Measurements from ENCODE around the gene RNF8. TPM values are rescaled to one million over a fixed set of nuclear protein-coding genes. Genes with fewer than 3 reads are reported as not detected.

Gene RNF8
- total and polyA plus RNA-seq, 10 of the 15 experiments (the other 5 are each of a cell fraction or from before 2014, with no cell fraction given): 7.8 to 30.2 (median 23.3) TPM

DNA sequence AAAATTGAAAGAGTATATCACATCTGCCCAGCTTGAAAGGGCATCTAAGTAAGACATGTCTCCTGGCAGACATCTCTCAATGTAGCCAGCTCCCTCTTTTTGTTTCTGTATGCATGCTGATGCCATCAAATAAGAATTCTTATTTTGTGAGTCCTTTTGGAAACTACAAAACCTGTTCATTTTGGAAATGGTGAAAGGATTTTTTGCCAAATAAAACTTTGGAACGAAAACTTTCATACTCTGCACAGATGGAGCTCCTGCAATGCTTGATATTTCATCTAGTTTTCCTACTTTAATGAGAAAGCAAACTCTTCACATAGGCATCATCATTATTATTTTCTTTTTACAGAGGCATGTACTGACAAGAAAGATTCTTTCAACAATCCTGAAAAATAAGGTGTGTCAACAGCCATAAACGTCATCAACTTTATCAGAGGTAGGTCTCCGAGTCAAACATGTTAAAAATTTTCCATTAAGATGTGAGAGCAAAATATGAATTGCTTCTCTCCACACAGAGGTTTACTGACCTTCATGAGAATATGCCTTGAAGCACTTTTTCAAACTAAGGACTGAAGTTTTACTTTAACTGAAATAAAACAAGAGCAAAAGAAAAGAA, 53.1 kb downstream of the RNF8 start (continued):
- TF ChIP-seq, protein P1, sequence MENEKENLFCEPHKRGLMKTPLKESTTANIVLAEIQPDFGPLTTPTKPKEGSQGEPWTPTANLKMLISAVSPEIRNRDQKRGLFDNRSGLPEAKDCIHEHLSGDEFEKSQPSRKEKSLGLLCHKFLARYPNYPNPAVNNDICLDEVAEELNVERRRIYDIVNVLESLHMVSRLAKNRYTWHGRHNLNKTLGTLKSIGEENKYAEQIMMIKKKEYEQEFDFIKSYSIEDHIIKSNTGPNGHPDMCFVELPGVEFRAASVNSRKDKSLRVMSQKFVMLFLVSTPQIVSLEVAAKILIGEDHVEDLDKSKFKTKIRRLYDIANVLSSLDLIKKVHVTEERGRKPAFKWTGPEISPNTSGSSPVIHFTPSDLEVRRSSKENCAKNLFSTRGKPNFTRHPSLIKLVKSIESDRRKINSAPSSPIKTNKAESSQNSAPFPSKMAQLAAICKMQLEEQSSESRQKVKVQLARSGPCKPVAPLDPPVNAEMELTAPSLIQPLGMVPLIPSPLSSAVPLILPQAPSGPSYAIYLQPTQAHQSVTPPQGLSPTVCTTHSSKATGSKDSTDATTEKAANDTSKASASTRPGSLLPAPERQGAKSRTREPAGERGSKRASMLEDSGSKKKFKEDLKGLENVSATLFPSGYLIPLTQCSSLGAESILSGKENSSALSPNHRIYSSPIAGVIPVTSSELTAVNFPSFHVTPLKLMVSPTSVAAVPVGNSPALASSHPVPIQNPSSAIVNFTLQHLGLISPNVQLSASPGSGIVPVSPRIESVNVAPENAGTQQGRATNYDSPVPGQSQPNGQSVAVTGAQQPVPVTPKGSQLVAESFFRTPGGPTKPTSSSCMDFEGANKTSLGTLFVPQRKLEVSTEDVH (IDR thresholded peaks at IDR 0.05; ENCODE audit: low read depth, partially characterized antibody): no peak
- TF ChIP-seq LARP7 (IDR thresholded peaks at IDR 0.05) (no peak), MEF2B (IDR thresholded peaks at IDR 0.05; ENCODE audit: partially characterized antibody, poor library complexity, severe bottlenecking) (no peak)

DNA sequence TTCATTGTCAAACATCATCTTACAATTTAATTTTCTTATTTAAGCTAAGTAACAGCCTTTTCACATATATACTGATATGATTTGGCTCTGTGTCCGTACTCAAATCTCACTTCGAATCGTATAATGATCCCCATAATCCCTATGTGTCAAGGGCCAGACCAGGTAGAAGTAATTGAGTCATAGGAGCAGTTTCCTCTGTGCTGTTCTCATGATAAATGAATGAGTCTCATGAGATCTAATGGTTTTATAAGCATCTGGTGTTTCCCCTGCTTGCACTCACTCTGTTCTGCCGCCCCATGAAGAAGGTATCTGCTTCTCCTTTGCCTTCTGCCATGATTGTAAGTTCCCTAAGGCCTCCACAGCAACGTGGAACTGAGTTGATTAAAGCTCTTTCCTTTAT, 54.2 kb downstream of the RNF8 start:
- no peak overlapping the region for H3K4me3 ChIP-seq
- in situ Hi-C loops (cut with MboI): no loop called here
- H3K9me3 ChIP-seq (replicated peaks; ENCODE audit: control insufficient read depth, insufficient read depth, low read length): no peaks in the 10 kb centered on the region
- H3K9ac ChIP-seq (ENCODE audit: control insufficient read depth, insufficient read depth, low read length): no peak overlapping the region
- H3K27ac ChIP-seq (ENCODE audit: control insufficient read depth, insufficient read depth): no peak overlapping the region
- no peak overlapping the region for H2AFZ ChIP-seq (ENCODE audit: control insufficient read depth, low read depth, low read length)
- no TSS peak for BruUV-seq (replicated peaks)
- intact Hi-C loops (cut with micrococcal nuclease; ENCODE audit: unreplicated experiment): no loop called here
- WGBS (ENCODE audit: insufficient coverage, insufficient replicate concordance, low lambda C conversion rate, missing lambda C conversion rate): 45% methylated on average over 5 of the region's 5 CpGs
- H4K20me1 ChIP-seq (ENCODE audit: control insufficient read depth, insufficient read depth): no peaks in the 10 kb centered on the region
- H3K79me2 ChIP-seq (ENCODE audit: control insufficient read depth, insufficient read depth, low read length): no peaks in the 10 kb centered on the region
- H3K4me2 ChIP-seq (ENCODE audit: control insufficient read depth, insufficient read depth): no peak overlapping the region
- CTCF ChIA-PET: no interaction called here
- POLR2A ChIA-PET: no interaction called here
- RAD21 ChIA-PET (ENCODE audit: unreplicated experiment): no interaction called here
- H3K4me1 ChIP-seq (ENCODE audit: control insufficient read depth, insufficient read depth, low read length): no peaks in the 10 kb centered on the region
- DNase-seq (ENCODE audit: low read depth, low spot score): no peak
- no peak for ATAC-seq
- H3K27me3 ChIP-seq (replicated peaks in 1 of 2; ENCODE audit: control insufficient read depth in 2 of 2, insufficient read depth in 2 of 2, low read length in 1 of 2): no peaks in the 10 kb centered on the region
- SMC1A ChIA-PET (ENCODE audit: uncharacterized antibody, unreplicated experiment): interaction anchor here (1.1 kb wide), 1 partner anchor 175 kb away, joined by 3 read pairs; no protein-coding TSS in a partner anchor
- H3K36me3 ChIP-seq (ENCODE audit: control insufficient read depth in 2 of 2, insufficient read depth in 2 of 2, low read length in 1 of 2): no peaks in the 10 kb centered on the region
- FAIRE-seq: no peak
- no peak for TF ChIP-seq HDAC2 (IDR thresholded peaks at IDR 0.05)
- TF ChIP-seq, protein P2, sequence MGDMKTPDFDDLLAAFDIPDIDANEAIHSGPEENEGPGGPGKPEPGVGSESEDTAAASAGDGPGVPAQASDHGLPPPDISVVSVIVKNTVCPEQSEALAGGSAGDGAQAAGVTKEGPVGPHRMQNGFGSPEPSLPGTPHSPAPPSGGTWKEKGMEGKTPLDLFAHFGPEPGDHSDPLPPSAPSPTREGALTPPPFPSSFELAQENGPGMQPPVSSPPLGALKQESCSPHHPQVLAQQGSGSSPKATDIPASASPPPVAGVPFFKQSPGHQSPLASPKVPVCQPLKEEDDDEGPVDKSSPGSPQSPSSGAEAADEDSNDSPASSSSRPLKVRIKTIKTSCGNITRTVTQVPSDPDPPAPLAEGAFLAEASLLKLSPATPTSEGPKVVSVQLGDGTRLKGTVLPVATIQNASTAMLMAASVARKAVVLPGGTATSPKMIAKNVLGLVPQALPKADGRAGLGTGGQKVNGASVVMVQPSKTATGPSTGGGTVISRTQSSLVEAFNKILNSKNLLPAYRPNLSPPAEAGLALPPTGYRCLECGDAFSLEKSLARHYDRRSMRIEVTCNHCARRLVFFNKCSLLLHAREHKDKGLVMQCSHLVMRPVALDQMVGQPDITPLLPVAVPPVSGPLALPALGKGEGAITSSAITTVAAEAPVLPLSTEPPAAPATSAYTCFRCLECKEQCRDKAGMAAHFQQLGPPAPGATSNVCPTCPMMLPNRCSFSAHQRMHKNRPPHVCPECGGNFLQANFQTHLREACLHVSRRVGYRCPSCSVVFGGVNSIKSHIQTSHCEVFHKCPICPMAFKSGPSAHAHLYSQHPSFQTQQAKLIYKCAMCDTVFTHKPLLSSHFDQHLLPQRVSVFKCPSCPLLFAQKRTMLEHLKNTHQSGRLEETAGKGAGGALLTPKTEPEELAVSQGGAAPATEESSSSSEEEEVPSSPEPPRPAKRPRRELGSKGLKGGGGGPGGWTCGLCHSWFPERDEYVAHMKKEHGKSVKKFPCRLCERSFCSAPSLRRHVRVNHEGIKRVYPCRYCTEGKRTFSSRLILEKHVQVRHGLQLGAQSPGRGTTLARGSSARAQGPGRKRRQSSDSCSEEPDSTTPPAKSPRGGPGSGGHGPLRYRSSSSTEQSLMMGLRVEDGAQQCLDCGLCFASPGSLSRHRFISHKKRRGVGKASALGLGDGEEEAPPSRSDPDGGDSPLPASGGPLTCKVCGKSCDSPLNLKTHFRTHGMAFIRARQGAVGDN (IDR thresholded peaks at IDR 0.05): no peak
- no peak for TF ChIP-seq ZZZ3 (IDR thresholded peaks at IDR 0.05; ENCODE audit: control insufficient read depth, insufficient read length, low read depth)
- TF ChIP-seq CBFB (IDR thresholded peaks at IDR 0.05; ENCODE audit: low read depth): no peak
- no peak for TF ChIP-seq TCF7 (IDR thresholded peaks at IDR 0.05; ENCODE audit: borderline replicate concordance)
- TF ChIP-seq NFYA (IDR thresholded peaks at IDR 0.05; ENCODE audit: borderline replicate concordance, low read depth, low read length): no peak
- TF ChIP-seq RFX5 (IDR thresholded peaks at IDR 0.05; ENCODE audit: low read depth, low read length): no peak
- TF ChIP-seq, protein P3, sequence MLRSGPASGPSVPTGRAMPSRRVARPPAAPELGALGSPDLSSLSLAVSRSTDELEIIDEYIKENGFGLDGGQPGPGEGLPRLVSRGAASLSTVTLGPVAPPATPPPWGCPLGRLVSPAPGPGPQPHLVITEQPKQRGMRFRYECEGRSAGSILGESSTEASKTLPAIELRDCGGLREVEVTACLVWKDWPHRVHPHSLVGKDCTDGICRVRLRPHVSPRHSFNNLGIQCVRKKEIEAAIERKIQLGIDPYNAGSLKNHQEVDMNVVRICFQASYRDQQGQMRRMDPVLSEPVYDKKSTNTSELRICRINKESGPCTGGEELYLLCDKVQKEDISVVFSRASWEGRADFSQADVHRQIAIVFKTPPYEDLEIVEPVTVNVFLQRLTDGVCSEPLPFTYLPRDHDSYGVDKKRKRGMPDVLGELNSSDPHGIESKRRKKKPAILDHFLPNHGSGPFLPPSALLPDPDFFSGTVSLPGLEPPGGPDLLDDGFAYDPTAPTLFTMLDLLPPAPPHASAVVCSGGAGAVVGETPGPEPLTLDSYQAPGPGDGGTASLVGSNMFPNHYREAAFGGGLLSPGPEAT (IDR thresholded peaks at IDR 0.05; ENCODE audit: low read depth): no peak
- TF ChIP-seq, protein P4, sequence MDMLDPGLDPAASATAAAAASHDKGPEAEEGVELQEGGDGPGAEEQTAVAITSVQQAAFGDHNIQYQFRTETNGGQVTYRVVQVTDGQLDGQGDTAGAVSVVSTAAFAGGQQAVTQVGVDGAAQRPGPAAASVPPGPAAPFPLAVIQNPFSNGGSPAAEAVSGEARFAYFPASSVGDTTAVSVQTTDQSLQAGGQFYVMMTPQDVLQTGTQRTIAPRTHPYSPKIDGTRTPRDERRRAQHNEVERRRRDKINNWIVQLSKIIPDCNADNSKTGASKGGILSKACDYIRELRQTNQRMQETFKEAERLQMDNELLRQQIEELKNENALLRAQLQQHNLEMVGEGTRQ (IDR thresholded peaks at IDR 0.05; ENCODE audit: borderline replicate concordance, low read depth, low read length): no peak

All from GM12878 (cell line).